A549 (cell line): Measurements from ENCODE around the gene SNX27. TPM values are rescaled to one million over a fixed set of nuclear protein-coding genes. Genes with fewer than 3 reads are reported as not detected.

Source experiments
- ATAC-seq, 2 experiments: fragments of 200-7000 bp in 1 of 2; fragments of >200 bp in 1 of 2; cut with Nextera tagmentation in 1 of 2; cut with Tn5 transposase in 1 of 2; 3 replicates each; pipeline versions ENCODE4 v1.8.0 to v1.9.1; 2018 to 2020; ENCODE audit warnings: mild to moderate bottlenecking in 1 of 2, moderate library complexity in 1 of 2
- CTCF ChIA-PET: fragments of 300-600 bp; sonication (Branson Sonifier 250); formaldehyde crosslinking; extraction: SDS; loops from one replicate; lab custom pipeline; 2021; ENCODE audit warnings: antibody characterized with exemption, inconsistent platforms; lab: Yijun Ruan, JAX
- POLR2A ChIA-PET: fragments of 350-600 bp; formaldehyde crosslinking; extraction: SDS; loops from one replicate; lab custom pipeline; 2021; ENCODE audit warnings: antibody characterized with exemption, inconsistent platforms; lab: Yijun Ruan, JAX
- DNase-seq, 2 experiments: peaks; one replicate each; pipeline versions ENCODE4 v3.0.0 to v3.0.0-alpha.2; 2011 to 2016; ENCODE audit warnings: low read depth in 1 of 2, low spot score in 1 of 2
- FAIRE-seq: peaks from 2 replicates; lab custom pipeline; 2011; peaks lifted over from hg19 to GRCh38; lab: Jason Lieb, UNC
- H3K27ac ChIP-seq, 2 experiments: fragments of >200 bp; sonication (Bioruptor Twin); formaldehyde crosslinking; 3 replicates each; pipeline ENCODE4 v1.5.1; 2016 to 2017
- H3K4me1 ChIP-seq: fragments of >200 bp; sonication (Bioruptor Twin); formaldehyde crosslinking; 3 replicates; pipeline ENCODE4 v1.6.1; 2016
- H3K4me2 ChIP-seq: fragments of >200 bp; sonication (Bioruptor Twin); formaldehyde crosslinking; 3 replicates; pipeline ENCODE4 v1.6.1; 2016
- H3K4me3 ChIP-seq: fragments of >200 bp; sonication (Bioruptor Twin); formaldehyde crosslinking; 3 replicates; pipeline ENCODE4 v1.5.1; 2016
- H3K9me3 ChIP-seq: fragments of >200 bp; sonication (Bioruptor Twin); formaldehyde crosslinking; 3 replicates; pipeline ENCODE4 v1.6.1; 2016
- BHLHE40 ChIP-seq: IDR thresholded peaks from 2 replicates; pipeline ENCODE4 v1.6.1; 2012; ENCODE audit warnings: low read depth, low read length, inconsistent platforms
- CHD2 ChIP-seq: fragments of 150-350 bp; IDR thresholded peaks from 2 replicates; pipeline ENCODE4 v1.6.1; 2014; ENCODE audit warnings: low read length; ENCODE audit not compliant: partially characterized antibody
- CTCF ChIP-seq: fragments of >200 bp; sonication (Bioruptor Twin); formaldehyde crosslinking; IDR thresholded peaks from 3 replicates; pipeline ENCODE4 v1.5.1; 2016
- EP300 ChIP-seq, 2 experiments: fragments of >200 bp; sonication (Bioruptor Twin); formaldehyde crosslinking; IDR thresholded peaks; 2 replicates in 1 of 2; 3 replicates in 1 of 2; pipeline ENCODE4 v1.6.1; 2016 to 2017
- ESRRA ChIP-seq: fragments of 150-350 bp; IDR thresholded peaks from 2 replicates; pipeline ENCODE4 v1.6.1; 2014; ENCODE audit warnings: mild to moderate bottlenecking, low read length, borderline replicate concordance
- HMGXB4 ChIP-seq: fragments of 250-450 bp; sonication (Bioruptor Pico); IDR thresholded peaks from 2 replicates; pipeline ENCODE4 v1.5.0; 2021; ENCODE audit warnings: mild to moderate bottlenecking, moderate library complexity, borderline replicate concordance
- HOXB5 ChIP-seq: fragments of 250-450 bp; sonication (Bioruptor Pico); IDR thresholded peaks from 2 replicates; pipeline ENCODE4 v1.5.0; 2020; ENCODE audit warnings: mild to moderate bottlenecking, moderate library complexity
- JUN ChIP-seq, 2 experiments: fragments of >200 bp; sonication (Bioruptor Twin); formaldehyde crosslinking; IDR thresholded peaks; 2 replicates in 1 of 2; 3 replicates in 1 of 2; pipeline ENCODE4 v1.6.1; 2016 to 2017
- KDM1A ChIP-seq: fragments of 200-600 bp; sonication (generic); IDR thresholded peaks from 2 replicates; pipeline ENCODE4 v1.6.1; 2016; ENCODE audit warnings: low read depth, mild to moderate bottlenecking
- KDM5A ChIP-seq: fragments of 200-600 bp; sonication (generic); IDR thresholded peaks from 2 replicates; pipeline ENCODE4 v1.6.1; 2016; ENCODE audit warnings: antibody characterized with exemption, mild to moderate bottlenecking
- MAX ChIP-seq: IDR thresholded peaks from 2 replicates; pipeline ENCODE4 v1.6.1; 2012
- MAZ ChIP-seq: fragments of 150-350 bp; IDR thresholded peaks from 2 replicates; pipeline ENCODE4 v1.6.1; 2014; ENCODE audit warnings: antibody characterized with exemption, low read depth, low read length, borderline replicate concordance
- NFE2L2 ChIP-seq: fragments of 150-350 bp; conservative IDR thresholded peaks from 2 replicates; pipeline ENCODE4 v1.6.1; 2014; ENCODE audit warnings: low read length
- NR3C1 ChIP-seq: fragments of >200 bp; sonication (Bioruptor Twin); formaldehyde crosslinking; IDR thresholded peaks from 3 replicates; pipeline ENCODE4 v1.6.1; 2017
- PBX3 ChIP-seq: IDR thresholded peaks from 2 replicates; pipeline ENCODE4 v1.6.1; 2012
- PHF8 ChIP-seq: fragments of 200-600 bp; sonication (generic); IDR thresholded peaks from 2 replicates; pipeline ENCODE4 v1.6.1; 2016; ENCODE audit warnings: low read depth, mild to moderate bottlenecking, antibody characterized with exemption, moderate library complexity, borderline replicate concordance
- POLR2A ChIP-seq: IDR thresholded peaks from 2 replicates; pipeline ENCODE4 v1.6.1; 2012; ENCODE audit warnings: mild to moderate bottlenecking, low read length
- RFX5 ChIP-seq: fragments of 450-650 bp; IDR thresholded peaks from 2 replicates; pipeline ENCODE4 v1.7.1; 2014; ENCODE audit warnings: antibody characterized with exemption, mild to moderate bottlenecking, moderate library complexity
- ZC3H11A ChIP-seq: fragments of 450-650 bp; IDR thresholded peaks from 2 replicates; pipeline ENCODE4 v1.6.1; 2014; ENCODE audit warnings: antibody characterized with exemption, mild to moderate bottlenecking
- ZFP36 ChIP-seq: fragments of 450-650 bp; IDR thresholded peaks from 2 replicates; pipeline ENCODE4 v1.6.1; 2014; ENCODE audit warnings: borderline replicate concordance; ENCODE audit not compliant: partially characterized antibody
- WGBS: methylation state at CpG from one replicate; pipeline ENCODE4 v1.1.6; 2017; ENCODE audit errors: missing lambda C conversion rate; 5-methylcytosine and 5-hydroxymethylcytosine counted together
- polyA minus RNA-seq: library from RNA; depleted of rRNA, polyadenylated mRNA; stranded (reverse); fragments of >200 nt; gene quantifications from 2 replicates; pipeline ENCODE4 v1.2.3, GENCODE V29; 2011; rRNA and poly(A)+ RNA removed
- polyA plus RNA-seq, 4 experiments: library from polyadenylated mRNA; depleted of rRNA in 3 of 4; stranded (reverse); fragments of >200 nt; fragmentation: RNase III in 1 of 4; extraction: RNeasy Plus Mini Kit Qiagen cat#74134 plus additional on column Dnase treatment in 1 of 4; gene quantifications; 2 replicates in 3 of 4; 3 replicates in 1 of 4; pipeline ENCODE4 v1.2.3, GENCODE V29; 2011 to 2017

The SNX27 gene
- polyA plus RNA-seq (2011; rRNA removed) (29.1 and 30.5 TPM in 2 replicates), polyA plus RNA-seq (2017; fragmentation: RNase III; extraction: RNeasy Plus Mini Kit Qiagen cat#74134 plus additional on column Dnase treatment) (11.0 to 13.6 TPM (median 12.8 TPM) in 3 replicates), polyA minus RNA-seq (39.5 and 44.8 TPM in 2 replicates)
- polyA plus RNA-seq (2012; cell fraction: cytosol; rRNA removed) = 8.9 and 11.6 TPM in 2 replicates
- polyA plus RNA-seq (2012; cell fraction: nucleus; rRNA removed) = 8.4 and 12.9 TPM in 2 replicates

GRCh38 chr1:151611832-151612500 is at the start of gene SNX27:
TSS of gene SNX27 (plus strand) at chr1:151612050. CDS start at chr1:151612202, 152 bp downstream.
- FAIRE-seq = no peak
- Histone ChIP-seq H3K4me2 (peak within 1 kb of the TSS; percentile 93), H3K9me3 (no peaks in the 10 kb centered on the region), H3K4me1 (peaks cover 58% of the 10 kb centered on the region)
- CTCF ChIA-PET = interaction anchor here (0.6 to 10.6 kb wide), 4 partner anchors 17 to 225 kb away, joined by 3 to 108 read pairs (median 3); no protein-coding TSS in a partner anchor
- peak; percentile 94 to 95 for DNase-seq
- peak; percentile 90 to 93 for ATAC-seq
- no peak for TF ChIP-seq BHLHE40
- TF ChIP-seq PBX3 = 0 out of 2 replicates have a peak, but pooled peaks have one; percentile 38
- no peak for TF ChIP-seq ZFP36
- 0 out of 2 replicates have a peak, but pooled peaks have one; percentile 16 for TF ChIP-seq RFX5
- TF ChIP-seq CHD2 = no peak
- peak; percentile 69; the same call in 1 of the 2 replicates for TF ChIP-seq POLR2A
- peak; percentile 22; the same call in 1 of the 2 replicates for TF ChIP-seq MAX
- TF ChIP-seq MAZ = no peak
- TF ChIP-seq HMGXB4 (CRISPR knock-in tag) = no peak
- no peak for TF ChIP-seq HOXB5 (CRISPR knock-in tag)
- peak in 1 of 2 experiments; percentile 64; a peak in 2 of 5 replicates for TF ChIP-seq JUN (IDR thresholded peaks at IDR 0.05)
- TF ChIP-seq KDM5A = peak; percentile 65
- peak; percentile 82; the same call in 1 of the 2 replicates for TF ChIP-seq PHF8
- TF ChIP-seq EP300 (IDR thresholded peaks at IDR 0.05) = no peak
- TF ChIP-seq ZC3H11A = no peak
- no peak for TF ChIP-seq NR3C1
- TF ChIP-seq, all 56 proteins: peak for 7
- H3K27ac ChIP-seq = peak within 1 kb of the TSS; percentile 97 to 99
- POLR2A ChIA-PET = interaction anchor here (0.5 to 1.2 kb wide), 5 partner anchors 8 to 71 kb away, joined by 3 to 4 read pairs (median 3); no protein-coding TSS in a partner anchor
- 2% methylated on average over 5 of the region's 79 CpGs for WGBS
- H3K4me3 ChIP-seq = peak within 1 kb of the TSS; percentile 88

- no peak for DNase-seq
- POLR2A ChIA-PET = interaction anchor here (1.7 kb wide), 1 partner anchor 23 kb away, joined by 6 read pairs; the partner anchor contains the start of gene TUFT1
- no peak overlapping the region for H3K4me3 ChIP-seq
- FAIRE-seq = no peak
- ATAC-seq = peak in 1 of 2 experiments; percentile 18; a peak in 2 of 6 replicates
- H3K4me1 ChIP-seq = peaks cover 28% of the 10 kb centered on the region
- WGBS = 96% methylated on average over 1 of the region's 1 CpG
- H3K4me2 ChIP-seq = no peak overlapping the region
- H3K9me3 ChIP-seq = no peaks in the 10 kb centered on the region
- no peak overlapping the region for H3K27ac ChIP-seq
- CTCF ChIA-PET = interaction anchor here (0.8 to 6.6 kb wide), 8 partner anchors 10 to 33 kb away, joined by 3 to 36 read pairs (median 4); partner anchors contain the start of gene TUFT1
- TF ChIP-seq NFE2L2 (no peak), BHLHE40 (no peak), KDM1A (no peak), CTCF (no peak), ESRRA (no peak)
These were observed 49.2 kb upstream of the SNX27 start for GRCh38 chr1:151562661-151563060.
